ENCODE data around the gene SIVA1. TPM values are rescaled to one million over a fixed set of nuclear protein-coding genes. Genes with fewer than 3 reads are reported as not detected.

Gene SIVA1
- total and polyA plus RNA-seq, 4 donors, result 67.4 to 115 (median 99.6) TPM

DNA sequence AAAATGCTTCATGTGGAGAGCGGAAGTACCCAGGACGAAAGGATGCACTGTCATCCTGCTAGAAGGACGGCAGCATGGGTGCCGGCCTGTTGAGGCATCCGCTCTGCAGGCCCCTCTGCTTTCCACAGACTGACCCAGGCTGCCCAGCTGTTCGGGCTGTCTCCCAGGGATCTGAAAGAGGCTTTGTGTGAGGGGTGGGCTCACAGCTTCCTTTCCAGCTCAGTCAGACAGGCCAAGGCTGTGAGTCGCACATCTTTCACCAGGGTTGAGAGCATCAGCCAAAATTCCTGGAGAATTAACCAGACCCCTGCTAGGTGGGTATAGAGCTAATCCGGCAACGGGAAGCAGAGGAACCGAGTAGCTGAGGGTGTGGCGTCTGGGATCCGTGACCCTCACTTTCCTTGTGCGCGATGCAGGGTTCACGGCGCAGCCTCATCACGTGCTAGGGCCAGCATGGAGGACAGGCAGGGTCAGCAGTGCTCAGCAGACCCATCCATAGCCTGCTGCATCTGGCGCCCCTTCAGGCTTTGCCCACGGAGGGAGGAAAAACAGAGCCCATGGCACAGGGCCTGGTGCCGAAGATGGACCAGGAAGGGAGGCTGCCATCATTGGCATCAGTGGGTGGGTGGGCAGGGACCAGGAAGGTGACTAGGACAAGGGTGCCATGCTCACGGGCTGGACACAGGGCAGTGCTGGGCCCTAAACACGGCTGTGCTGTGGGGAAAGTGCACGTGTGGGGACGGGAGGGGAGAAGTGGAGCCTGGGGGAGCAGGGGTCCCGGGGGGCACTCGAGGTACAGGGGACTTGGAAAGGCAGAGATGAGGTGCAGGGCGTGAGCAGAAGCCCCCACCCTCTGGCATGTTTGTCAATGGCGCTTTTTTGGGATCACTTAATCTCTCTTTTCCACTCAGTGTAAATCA is 9.2 kb upstream of the SIVA1 start:
- WGBS, result 91% methylated on average over 28 of the region's 28 CpGs
- Histone ChIP-seq H3K27ac (ENCODE audit: low read depth in 1 of 2, low read length in 2 of 2) (no peak overlapping the region), H3K4me1 (ENCODE audit: control insufficient read depth in 4 of 4, insufficient read depth in 4 of 4, low read length in 3 of 4) (peaks cover 6 to 28% (median 21%) of the 10 kb centered on the region in 4 donors), H3K36me3 (ENCODE audit: control insufficient read depth in 4 of 4, insufficient read depth in 3 of 4, low read depth in 1 of 4, low read length in 3 of 4) (peaks cover 0 to 42% (median 20%) of the 10 kb centered on the region in 4 donors), H3K9me3 (ENCODE audit: control insufficient read depth in 4 of 4, low read length in 3 of 4) (no peaks in the 10 kb centered on the region), H3K27me3 (ENCODE audit: control insufficient read depth in 4 of 4, insufficient read depth in 4 of 4, low read length in 3 of 4) (no peaks in the 10 kb centered on the region), H3K4me3 (ENCODE audit: low read depth in 1 of 3, low read length in 3 of 3) (no peak overlapping the region), H3K9ac (ENCODE audit: low read depth in 1 of 2, low read length in 2 of 2) (no peak overlapping the region)
- TF ChIP-seq TAF1 (conservative IDR thresholded peaks at IDR 0.05) (no peak), FOXA1 (IDR thresholded peaks at IDR 0.05) (no peak), FOXA2 (IDR thresholded peaks at IDR 0.05) (no peak), HNF4A (conservative IDR thresholded peaks at IDR 0.05) (no peak), NR2F2 (IDR thresholded peaks at IDR 0.05) (no peak), GABPA (IDR thresholded peaks at IDR 0.05 in 1 of 2, conservative IDR thresholded peaks at IDR 0.05 in 1 of 2) (no peak), RXRA (IDR thresholded peaks at IDR 0.05) (no peak), YY1 (IDR thresholded peaks at IDR 0.05) (no peak), EGR1 (IDR thresholded peaks at IDR 0.05; ENCODE audit: low read depth in 2 of 2) (no peak), JUND (IDR thresholded peaks at IDR 0.05) (no peak)
- TF ChIP-seq, protein P1, sequence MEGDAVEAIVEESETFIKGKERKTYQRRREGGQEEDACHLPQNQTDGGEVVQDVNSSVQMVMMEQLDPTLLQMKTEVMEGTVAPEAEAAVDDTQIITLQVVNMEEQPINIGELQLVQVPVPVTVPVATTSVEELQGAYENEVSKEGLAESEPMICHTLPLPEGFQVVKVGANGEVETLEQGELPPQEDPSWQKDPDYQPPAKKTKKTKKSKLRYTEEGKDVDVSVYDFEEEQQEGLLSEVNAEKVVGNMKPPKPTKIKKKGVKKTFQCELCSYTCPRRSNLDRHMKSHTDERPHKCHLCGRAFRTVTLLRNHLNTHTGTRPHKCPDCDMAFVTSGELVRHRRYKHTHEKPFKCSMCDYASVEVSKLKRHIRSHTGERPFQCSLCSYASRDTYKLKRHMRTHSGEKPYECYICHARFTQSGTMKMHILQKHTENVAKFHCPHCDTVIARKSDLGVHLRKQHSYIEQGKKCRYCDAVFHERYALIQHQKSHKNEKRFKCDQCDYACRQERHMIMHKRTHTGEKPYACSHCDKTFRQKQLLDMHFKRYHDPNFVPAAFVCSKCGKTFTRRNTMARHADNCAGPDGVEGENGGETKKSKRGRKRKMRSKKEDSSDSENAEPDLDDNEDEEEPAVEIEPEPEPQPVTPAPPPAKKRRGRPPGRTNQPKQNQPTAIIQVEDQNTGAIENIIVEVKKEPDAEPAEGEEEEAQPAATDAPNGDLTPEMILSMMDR (IDR thresholded peaks at IDR 0.05; ENCODE audit: low read depth, low read length, missing input control), result no peak
- TF ChIP-seq, protein P2, sequence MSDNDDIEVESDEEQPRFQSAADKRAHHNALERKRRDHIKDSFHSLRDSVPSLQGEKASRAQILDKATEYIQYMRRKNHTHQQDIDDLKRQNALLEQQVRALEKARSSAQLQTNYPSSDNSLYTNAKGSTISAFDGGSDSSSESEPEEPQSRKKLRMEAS (IDR thresholded peaks at IDR 0.05), result no peak
- TF ChIP-seq, protein P3, sequence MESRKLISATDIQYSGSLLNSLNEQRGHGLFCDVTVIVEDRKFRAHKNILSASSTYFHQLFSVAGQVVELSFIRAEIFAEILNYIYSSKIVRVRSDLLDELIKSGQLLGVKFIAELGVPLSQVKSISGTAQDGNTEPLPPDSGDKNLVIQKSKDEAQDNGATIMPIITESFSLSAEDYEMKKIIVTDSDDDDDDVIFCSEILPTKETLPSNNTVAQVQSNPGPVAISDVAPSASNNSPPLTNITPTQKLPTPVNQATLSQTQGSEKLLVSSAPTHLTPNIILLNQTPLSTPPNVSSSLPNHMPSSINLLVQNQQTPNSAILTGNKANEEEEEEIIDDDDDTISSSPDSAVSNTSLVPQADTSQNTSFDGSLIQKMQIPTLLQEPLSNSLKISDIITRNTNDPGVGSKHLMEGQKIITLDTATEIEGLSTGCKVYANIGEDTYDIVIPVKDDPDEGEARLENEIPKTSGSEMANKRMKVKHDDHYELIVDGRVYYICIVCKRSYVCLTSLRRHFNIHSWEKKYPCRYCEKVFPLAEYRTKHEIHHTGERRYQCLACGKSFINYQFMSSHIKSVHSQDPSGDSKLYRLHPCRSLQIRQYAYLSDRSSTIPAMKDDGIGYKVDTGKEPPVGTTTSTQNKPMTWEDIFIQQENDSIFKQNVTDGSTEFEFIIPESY (IDR thresholded peaks at IDR 0.05), result no peak
- no peak for DNase-seq (ENCODE audit: low spot score)

DNA sequence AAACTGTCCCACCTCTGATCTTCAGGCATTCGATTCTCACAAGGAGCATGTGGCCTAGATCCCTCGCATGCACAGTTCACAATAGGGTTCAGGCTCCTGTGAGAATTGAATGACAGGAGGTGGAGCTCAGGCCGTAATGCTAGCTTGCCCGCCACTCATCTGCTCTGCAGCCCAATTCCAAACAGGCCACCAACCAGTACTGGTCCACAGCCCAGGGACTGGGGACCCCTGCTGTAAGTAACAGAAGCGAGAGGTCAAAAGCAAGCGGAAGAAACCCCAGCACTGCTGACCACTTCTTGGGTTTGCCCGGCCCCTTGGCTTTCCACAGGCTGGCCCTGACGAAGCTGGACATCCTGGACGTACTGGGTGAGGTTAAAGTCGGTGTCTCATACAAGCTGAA is 8.5 kb upstream of the SIVA1 start:
- peaks cover 7 to 34% (median 26%) of the 10 kb centered on the region in 4 donors for H3K4me1 ChIP-seq (ENCODE audit: control insufficient read depth in 4 of 4, insufficient read depth in 4 of 4, low read length in 3 of 4)
- H3K9me3 ChIP-seq (ENCODE audit: control insufficient read depth in 4 of 4, low read length in 3 of 4), result no peaks in the 10 kb centered on the region
- H3K36me3 ChIP-seq (ENCODE audit: control insufficient read depth in 4 of 4, insufficient read depth in 3 of 4, low read depth in 1 of 4, low read length in 3 of 4), result peaks cover 0 to 38% (median 19%) of the 10 kb centered on the region in 4 donors
- H3K27ac ChIP-seq (ENCODE audit: low read depth in 1 of 2, low read length in 2 of 2), result no peak overlapping the region
- H3K4me3 ChIP-seq (ENCODE audit: low read depth in 1 of 3, low read length in 3 of 3), result no peak overlapping the region
- H3K9ac ChIP-seq (ENCODE audit: low read depth in 1 of 2, low read length in 2 of 2), result no peak overlapping the region
- no peaks in the 10 kb centered on the region for H3K27me3 ChIP-seq (ENCODE audit: control insufficient read depth in 4 of 4, insufficient read depth in 4 of 4, low read length in 3 of 4)
- 95% methylated on average over 10 of the region's 10 CpGs for WGBS
- no peak for DNase-seq (ENCODE audit: low spot score)
- TF ChIP-seq RAD21 (IDR thresholded peaks at IDR 0.05) (no peak), FOXA2 (IDR thresholded peaks at IDR 0.05) (no peak), SP1 (IDR thresholded peaks at IDR 0.05) (no peak), GABPA (IDR thresholded peaks at IDR 0.05 in 1 of 2, conservative IDR thresholded peaks at IDR 0.05 in 1 of 2) (no peak), EGR1 (IDR thresholded peaks at IDR 0.05; ENCODE audit: low read depth in 2 of 2) (no peak), RXRA (IDR thresholded peaks at IDR 0.05) (no peak), HNF4A (conservative IDR thresholded peaks at IDR 0.05) (no peak), TAF1 (conservative IDR thresholded peaks at IDR 0.05) (no peak), YY1 (IDR thresholded peaks at IDR 0.05) (no peak), NR2F2 (IDR thresholded peaks at IDR 0.05) (no peak), JUND (IDR thresholded peaks at IDR 0.05) (no peak)
- TF ChIP-seq, protein P4, sequence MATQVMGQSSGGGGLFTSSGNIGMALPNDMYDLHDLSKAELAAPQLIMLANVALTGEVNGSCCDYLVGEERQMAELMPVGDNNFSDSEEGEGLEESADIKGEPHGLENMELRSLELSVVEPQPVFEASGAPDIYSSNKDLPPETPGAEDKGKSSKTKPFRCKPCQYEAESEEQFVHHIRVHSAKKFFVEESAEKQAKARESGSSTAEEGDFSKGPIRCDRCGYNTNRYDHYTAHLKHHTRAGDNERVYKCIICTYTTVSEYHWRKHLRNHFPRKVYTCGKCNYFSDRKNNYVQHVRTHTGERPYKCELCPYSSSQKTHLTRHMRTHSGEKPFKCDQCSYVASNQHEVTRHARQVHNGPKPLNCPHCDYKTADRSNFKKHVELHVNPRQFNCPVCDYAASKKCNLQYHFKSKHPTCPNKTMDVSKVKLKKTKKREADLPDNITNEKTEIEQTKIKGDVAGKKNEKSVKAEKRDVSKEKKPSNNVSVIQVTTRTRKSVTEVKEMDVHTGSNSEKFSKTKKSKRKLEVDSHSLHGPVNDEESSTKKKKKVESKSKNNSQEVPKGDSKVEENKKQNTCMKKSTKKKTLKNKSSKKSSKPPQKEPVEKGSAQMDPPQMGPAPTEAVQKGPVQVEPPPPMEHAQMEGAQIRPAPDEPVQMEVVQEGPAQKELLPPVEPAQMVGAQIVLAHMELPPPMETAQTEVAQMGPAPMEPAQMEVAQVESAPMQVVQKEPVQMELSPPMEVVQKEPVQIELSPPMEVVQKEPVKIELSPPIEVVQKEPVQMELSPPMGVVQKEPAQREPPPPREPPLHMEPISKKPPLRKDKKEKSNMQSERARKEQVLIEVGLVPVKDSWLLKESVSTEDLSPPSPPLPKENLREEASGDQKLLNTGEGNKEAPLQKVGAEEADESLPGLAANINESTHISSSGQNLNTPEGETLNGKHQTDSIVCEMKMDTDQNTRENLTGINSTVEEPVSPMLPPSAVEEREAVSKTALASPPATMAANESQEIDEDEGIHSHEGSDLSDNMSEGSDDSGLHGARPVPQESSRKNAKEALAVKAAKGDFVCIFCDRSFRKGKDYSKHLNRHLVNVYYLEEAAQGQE (IDR thresholded peaks at IDR 0.05), result no peak
- TF ChIP-seq, protein P1 (IDR thresholded peaks at IDR 0.05; ENCODE audit: low read depth, low read length, missing input control), result no peak
- TF ChIP-seq, protein P2 (IDR thresholded peaks at IDR 0.05), result no peak
- TF ChIP-seq, protein P3 (IDR thresholded peaks at IDR 0.05), result no peak
